Erythroblast (primary cell): ENCODE measurements around the gene PTGFRN.

Experiments
- GATA1 ChIP-seq: IDR thresholded peaks from 2 replicates; pipeline ENCODE4 v1.6.1; 2011; ENCODE audit warnings: low read depth, mild to moderate bottlenecking, control low read depth, low read length, moderate library complexity
- POLR2A ChIP-seq: IDR thresholded peaks from 2 replicates; pipeline ENCODE4 v1.6.1; 2011; ENCODE audit warnings: mild to moderate bottlenecking, low read length

DNA sequence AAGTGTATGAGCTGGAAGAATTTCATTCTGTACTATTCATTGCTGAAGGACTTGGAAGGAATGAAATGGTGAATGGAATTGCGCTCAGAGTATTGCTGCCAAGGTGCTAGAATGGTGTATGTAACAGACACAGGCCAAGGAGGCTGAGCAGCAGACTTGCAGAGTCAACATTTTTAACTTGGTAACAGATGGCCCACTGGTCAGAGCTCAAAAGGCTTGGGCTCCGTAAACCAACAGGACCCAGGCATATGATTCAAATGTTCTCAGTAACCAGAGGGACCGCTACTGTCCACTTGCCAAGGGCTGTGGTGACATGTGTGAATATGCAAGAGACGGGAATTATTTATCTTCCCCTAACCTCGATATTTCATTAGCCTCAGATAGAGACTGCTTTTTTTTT lies 28.8 kb upstream of the PTGFRN start:
- no peak for TF ChIP-seq POLR2A
- TF ChIP-seq GATA1 = no peak
